HEK293 (cell line): ENCODE measurements around the gene DHX16.

Experiments
- CTCF ChIA-PET: fragments of 350-600 bp; formaldehyde crosslinking; extraction: SDS; loops from one replicate; lab custom pipeline; 2021; ENCODE audit warnings: antibody characterized with exemption; lab: Yijun Ruan, JAX
- POLR2A ChIA-PET: fragments of 300-600 bp; formaldehyde crosslinking; extraction: SDS; loops from one replicate; lab custom pipeline; 2020; ENCODE audit warnings: antibody characterized with exemption, inconsistent platforms; lab: Yijun Ruan, JAX
- H3K27ac ChIP-seq: fragments of 200-500 bp; sonication (Bioruptor generic); 2 replicates; pipeline ENCODE4 v1.5.1; 2014; ENCODE audit warnings: low read depth, low read length, control low read depth, inconsistent platforms; ENCODE audit errors: extremely low read depth
- H3K36me3 ChIP-seq, 2 experiments: fragments of 200-500 bp in 1 of 2; sonication (Bioruptor generic) in 1 of 2; 1 replicate in 1 of 2; 2 replicates in 1 of 2; pipeline ENCODE4 v1.5.1; 2014 to 2017; ENCODE audit warnings: inconsistent platforms in 2 of 2, low read length in 2 of 2; ENCODE audit not compliant: control insufficient read depth in 2 of 2, insufficient read depth in 1 of 2
- H3K4me1 ChIP-seq: fragments of 200-500 bp; sonication (Bioruptor generic); 2 replicates; pipeline ENCODE4 v1.5.1; 2014; ENCODE audit warnings: mild to moderate bottlenecking, low read length, inconsistent platforms; ENCODE audit not compliant: control insufficient read depth, insufficient read depth
- H3K4me3 ChIP-seq: 2 replicates; pipeline ENCODE4 v1.5.1; 2011; ENCODE audit warnings: low read depth, mild to moderate bottlenecking, control low read depth, low read length, moderate library complexity
- H3K9me3 ChIP-seq: fragments of 200-500 bp; sonication (Bioruptor generic); 2 replicates; pipeline ENCODE4 v1.5.1; 2014; ENCODE audit warnings: low read depth, low read length, inconsistent platforms; ENCODE audit not compliant: control insufficient read depth, insufficient read depth
- AEBP2 ChIP-seq: fragments of 450-650 bp; formaldehyde crosslinking; IDR thresholded peaks from 2 replicates; pipeline ENCODE4 v1.5.1; 2016; ENCODE audit warnings: missing biosample characterization, missing genetic modification characterization, borderline replicate concordance
- GLIS1 ChIP-seq: fragments of 450-650 bp; formaldehyde crosslinking; IDR thresholded peaks from 2 replicates; pipeline ENCODE4 v1.5.1; 2016; ENCODE audit warnings: missing biosample characterization, missing genetic modification characterization
- IKZF3 ChIP-seq: fragments of 450-650 bp; IDR thresholded peaks from 2 replicates; pipeline ENCODE4 v1.5.0; 2018; ENCODE audit warnings: missing biosample characterization, mild to moderate bottlenecking, missing genetic modification characterization, moderate library complexity
- KLF9 ChIP-seq: fragments of 450-650 bp; formaldehyde crosslinking; IDR thresholded peaks from 2 replicates; pipeline ENCODE4 v1.5.1; 2016; ENCODE audit warnings: missing biosample characterization, missing genetic modification characterization, low read depth
- RBAK ChIP-seq: fragments of 450-650 bp; formaldehyde crosslinking; IDR thresholded peaks from 2 replicates; pipeline ENCODE4 v1.5.1; 2016; ENCODE audit warnings: missing biosample characterization, missing genetic modification characterization
- SETDB1 ChIP-seq: IDR thresholded peaks from one replicate; pipeline ENCODE4 v1.6.1; 2017; ENCODE audit warnings: mild to moderate bottlenecking, low read length, moderate library complexity, mixed read lengths; ENCODE audit not compliant: insufficient read length
- SP3 ChIP-seq: fragments of 450-650 bp; formaldehyde crosslinking; IDR thresholded peaks from 2 replicates; pipeline ENCODE4 v1.5.1; 2016; ENCODE audit warnings: missing biosample characterization, missing genetic modification characterization
- SP7 ChIP-seq: fragments of 450-650 bp; formaldehyde crosslinking; IDR thresholded peaks from 2 replicates; pipeline ENCODE4 v1.5.1; 2016; ENCODE audit warnings: missing biosample characterization, missing genetic modification characterization
- YY2 ChIP-seq: fragments of 450-650 bp; formaldehyde crosslinking; IDR thresholded peaks from 2 replicates; pipeline ENCODE4 v1.5.1; 2016; ENCODE audit warnings: missing biosample characterization, missing genetic modification characterization
- ZNF132 ChIP-seq: fragments of 450-650 bp; formaldehyde crosslinking; IDR thresholded peaks from 2 replicates; pipeline ENCODE4 v1.5.1; 2017; ENCODE audit warnings: missing biosample characterization, missing genetic modification characterization, borderline replicate concordance
- ZNF157 ChIP-seq: fragments of 450-650 bp; formaldehyde crosslinking; IDR thresholded peaks from 2 replicates; pipeline ENCODE4 v1.5.1; 2016; ENCODE audit warnings: missing biosample characterization, missing genetic modification characterization
- ZNF174 ChIP-seq: fragments of 450-650 bp; formaldehyde crosslinking; IDR thresholded peaks from 2 replicates; pipeline ENCODE4 v1.5.0; 2017; ENCODE audit warnings: missing biosample characterization, mild to moderate bottlenecking, missing genetic modification characterization
- ZNF202 ChIP-seq: fragments of 450-650 bp; formaldehyde crosslinking; IDR thresholded peaks from 2 replicates; pipeline ENCODE4 v1.5.1; 2016; ENCODE audit warnings: missing biosample characterization, missing genetic modification characterization, borderline replicate concordance
- ZNF26 ChIP-seq: fragments of 450-650 bp; formaldehyde crosslinking; IDR thresholded peaks from 2 replicates; pipeline ENCODE4 v1.5.1; 2016; ENCODE audit warnings: missing biosample characterization, missing genetic modification characterization
- ZNF292 ChIP-seq: fragments of 450-650 bp; formaldehyde crosslinking; IDR thresholded peaks from 2 replicates; pipeline ENCODE4 v1.5.1; 2016; ENCODE audit warnings: low read depth, missing biosample characterization, missing genetic modification characterization, borderline replicate concordance
- ZNF324 ChIP-seq: fragments of 450-650 bp; formaldehyde crosslinking; IDR thresholded peaks from 2 replicates; pipeline ENCODE4 v1.5.1; 2016; ENCODE audit warnings: missing biosample characterization, missing genetic modification characterization
- ZNF341 ChIP-seq: fragments of 450-650 bp; formaldehyde crosslinking; IDR thresholded peaks from 2 replicates; pipeline ENCODE4; 2016; ENCODE audit warnings: low read depth, missing biosample characterization, missing genetic modification characterization
- ZNF416 ChIP-seq: fragments of 450-650 bp; formaldehyde crosslinking; IDR thresholded peaks from 2 replicates; pipeline ENCODE4 v1.5.1; 2016; ENCODE audit warnings: missing biosample characterization, missing genetic modification characterization
- ZNF548 ChIP-seq: fragments of 450-650 bp; formaldehyde crosslinking; IDR thresholded peaks from 2 replicates; pipeline ENCODE4 v1.5.1; 2016; ENCODE audit warnings: missing biosample characterization, missing genetic modification characterization
- ZNF555 ChIP-seq: fragments of 450-650 bp; formaldehyde crosslinking; conservative IDR thresholded peaks from 2 replicates; pipeline ENCODE4 v1.5.1; 2017; ENCODE audit warnings: missing biosample characterization, mild to moderate bottlenecking, missing genetic modification characterization, inconsistent platforms
- ZNF658 ChIP-seq: fragments of 450-650 bp; formaldehyde crosslinking; IDR thresholded peaks from 2 replicates; pipeline ENCODE4; 2016; ENCODE audit warnings: missing biosample characterization, missing genetic modification characterization
- ZNF701 ChIP-seq: fragments of 450-650 bp; formaldehyde crosslinking; IDR thresholded peaks from 2 replicates; pipeline ENCODE4 v1.5.1; 2016; ENCODE audit warnings: missing biosample characterization, missing genetic modification characterization
- ZNF76 ChIP-seq: fragments of 450-650 bp; formaldehyde crosslinking; IDR thresholded peaks from 2 replicates; pipeline ENCODE4; 2016; ENCODE audit warnings: low read depth, missing biosample characterization, missing genetic modification characterization, borderline replicate concordance
- ZSCAN23 ChIP-seq: fragments of 450-650 bp; formaldehyde crosslinking; IDR thresholded peaks from 2 replicates; pipeline ENCODE4 v1.5.1; 2016; ENCODE audit warnings: missing biosample characterization, missing genetic modification characterization
- ZSCAN5A ChIP-seq: fragments of 450-650 bp; formaldehyde crosslinking; IDR thresholded peaks from 2 replicates; pipeline ENCODE4 v1.5.1; 2016; ENCODE audit warnings: missing biosample characterization, missing genetic modification characterization
- TF ChIP-seq, protein P1 (sequence below): fragments of 450-650 bp; formaldehyde crosslinking; IDR thresholded peaks from 2 replicates; pipeline ENCODE4 v1.5.1; 2016; ENCODE audit warnings: missing biosample characterization, missing genetic modification characterization
- TF ChIP-seq, protein P2 (sequence below): fragments of 450-650 bp; formaldehyde crosslinking; conservative IDR thresholded peaks from 2 replicates; pipeline ENCODE4 v1.5.1; 2016; ENCODE audit warnings: low read depth, missing biosample characterization, missing genetic modification characterization

The DHX16 gene

GRCh38 chr6:30686009-30686907 lies 13.5 kb upstream of the DHX16 start, which contains the start of gene PPP1R18:
Gene PPP1R18 (minus strand): TSS chr6:30686645. CDS start chr6:30686018, 627 bp downstream.
- Histone ChIP-seq H3K4me3 (peak within 1 kb of the TSS; percentile 52), H3K27ac (peak within 1 kb of the TSS; percentile 94), H3K9me3 (no peaks in the 10 kb centered on the region), H3K4me1 (peaks cover 30% of the 10 kb centered on the region), H3K36me3 (peaks cover 0 to 8% of the 10 kb centered on the region in 2 experiments; a peak in 2 of 3 replicates)
- POLR2A ChIA-PET: interaction anchor here (1.0 to 7.6 kb wide), 2 partner anchors 36 to 44 kb away, joined by 4 to 120 read pairs; partner anchors contain the start of gene TUBB
- CTCF ChIA-PET: interaction anchor here (19.6 kb wide), 1 partner anchor 40 kb away, joined by 692 read pairs; the partner anchor contains the start of genes MDC1 and TUBB
- TF ChIP-seq ZNF202 (no peak), KLF9 (tag by site-specific recombination) (peak; percentile 34; the same call in 1 of the 2 replicates), GLIS1 (tag by site-specific recombination) (no peak; the same call in 1 of the 2 replicates), AEBP2 (tag by site-specific recombination) (no peak), RBAK (tag by site-specific recombination) (no peak), SP3 (tag by site-specific recombination) (no peak), SETDB1 (no peak), ZNF341 (tag by site-specific recombination) (no peak), SP7 (no peak; the same call in 1 of the 2 replicates), ZNF548 (tag by site-specific recombination) (no peak), ZNF658 (tag by site-specific recombination) (no peak), IKZF3 (no peak), ZNF292 (no peak), ZNF174 (tag by site-specific recombination) (no peak), ZNF26 (tag by site-specific recombination) (no peak), ZSCAN5A (no peak; the same call in 1 of the 2 replicates), ZSCAN23 (tag by site-specific recombination) (no peak), ZNF701 (tag by site-specific recombination) (no peak), ZNF76 (peak; percentile 91), ZNF324 (no peak), YY2 (tag by site-specific recombination) (no peak), ZNF555 (tag by site-specific recombination) (no peak), ZNF416 (no peak), ZNF157 (tag by site-specific recombination) (0 out of 2 replicates have a peak, but pooled peaks have one; percentile 42), ZNF132 (no peak)
- TF ChIP-seq, protein P1, sequence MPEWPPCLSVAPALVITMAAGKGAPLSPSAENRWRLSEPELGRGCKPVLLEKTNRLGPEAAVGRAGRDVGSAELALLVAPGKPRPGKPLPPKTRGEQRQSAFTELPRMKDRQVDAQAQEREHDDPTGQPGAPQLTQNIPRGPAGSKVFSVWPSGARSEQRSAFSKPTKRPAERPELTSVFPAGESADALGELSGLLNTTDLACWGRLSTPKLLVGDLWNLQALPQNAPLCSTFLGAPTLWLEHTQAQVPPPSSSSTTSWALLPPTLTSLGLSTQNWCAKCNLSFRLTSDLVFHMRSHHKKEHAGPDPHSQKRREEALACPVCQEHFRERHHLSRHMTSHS: no peak
- TF ChIP-seq, protein P2, sequence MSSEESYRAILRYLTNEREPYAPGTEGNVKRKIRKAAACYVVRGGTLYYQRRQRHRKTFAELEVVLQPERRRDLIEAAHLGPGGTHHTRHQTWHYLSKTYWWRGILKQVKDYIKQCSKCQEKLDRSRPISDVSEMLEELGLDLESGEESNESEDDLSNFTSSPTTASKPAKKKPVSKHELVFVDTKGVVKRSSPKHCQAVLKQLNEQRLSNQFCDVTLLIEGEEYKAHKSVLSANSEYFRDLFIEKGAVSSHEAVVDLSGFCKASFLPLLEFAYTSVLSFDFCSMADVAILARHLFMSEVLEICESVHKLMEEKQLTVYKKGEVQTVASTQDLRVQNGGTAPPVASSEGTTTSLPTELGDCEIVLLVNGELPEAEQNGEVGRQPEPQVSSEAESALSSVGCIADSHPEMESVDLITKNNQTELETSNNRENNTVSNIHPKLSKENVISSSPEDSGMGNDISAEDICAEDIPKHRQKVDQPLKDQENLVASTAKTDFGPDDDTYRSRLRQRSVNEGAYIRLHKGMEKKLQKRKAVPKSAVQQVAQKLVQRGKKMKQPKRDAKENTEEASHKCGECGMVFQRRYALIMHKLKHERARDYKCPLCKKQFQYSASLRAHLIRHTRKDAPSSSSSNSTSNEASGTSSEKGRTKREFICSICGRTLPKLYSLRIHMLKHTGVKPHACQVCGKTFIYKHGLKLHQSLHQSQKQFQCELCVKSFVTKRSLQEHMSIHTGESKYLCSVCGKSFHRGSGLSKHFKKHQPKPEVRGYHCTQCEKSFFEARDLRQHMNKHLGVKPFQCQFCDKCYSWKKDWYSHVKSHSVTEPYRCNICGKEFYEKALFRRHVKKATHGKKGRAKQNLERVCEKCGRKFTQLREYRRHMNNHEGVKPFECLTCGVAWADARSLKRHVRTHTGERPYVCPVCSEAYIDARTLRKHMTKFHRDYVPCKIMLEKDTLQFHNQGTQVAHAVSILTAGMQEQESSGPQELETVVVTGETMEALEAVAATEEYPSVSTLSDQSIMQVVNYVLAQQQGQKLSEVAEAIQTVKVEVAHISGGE (tag by site-specific recombination): no peak
